Activated naive CD8-positive, alpha-beta T cell (primary cell): Measurements from ENCODE around the gene ABI3BP.
"Not testable (repeated sequence)": the region's sequence is repeated elsewhere in the genome, so short reads cannot be mapped to it uniquely, and the experiment has no call there.

Experiments
- H3K27ac Mint-ChIP-seq: one replicate; pipeline ENCODE4 v1.8.0; 2021; ENCODE audit warnings: mixed read lengths
- H3K27me3 Mint-ChIP-seq: one replicate; pipeline ENCODE4 v1.8.0; 2021; ENCODE audit warnings: mixed read lengths
- H3K36me3 Mint-ChIP-seq: one replicate; pipeline ENCODE4 v1.8.0; 2021; ENCODE audit warnings: mixed read lengths
- H3K4me1 Mint-ChIP-seq: one replicate; pipeline ENCODE4 v1.8.0; 2021; ENCODE audit warnings: low read depth, mixed read lengths
- H3K4me3 Mint-ChIP-seq: one replicate; pipeline ENCODE4 v1.8.0; 2021; ENCODE audit warnings: mild to moderate bottlenecking, mixed read lengths
- H3K9me3 Mint-ChIP-seq: one replicate; pipeline ENCODE4 v1.8.0; 2021; ENCODE audit warnings: low read depth, mixed read lengths

The ABI3BP gene

GRCh38 chr3:100993309-100993708 is at the start of gene ABI3BP:
ABI3BP (minus strand) TSS chr3:100993421; CDS start chr3:100993384, 37 bp downstream.
- Mint-ChIP-seq H3K36me3 (no peaks in the 10 kb centered on the region), H3K27ac (no peak within 1 kb of the TSS), H3K4me1 (peaks cover 2% of the 10 kb centered on the region)

GRCh38 chr3:101039285-101039684 is 46.1 kb upstream of the ABI3BP start:
- H3K9me3 Mint-ChIP-seq: no peaks in the 10 kb centered on the region
- peaks cover 6% of the 10 kb centered on the region for H3K27me3 Mint-ChIP-seq
- no peak overlapping the region for H3K27ac Mint-ChIP-seq
- no peaks in the 10 kb centered on the region for H3K36me3 Mint-ChIP-seq
- no peak overlapping the region for H3K4me3 Mint-ChIP-seq
- H3K4me1 Mint-ChIP-seq: no peaks in the 10 kb centered on the region

More at GRCh38 chr3:100993309-100993708, at the start of gene ABI3BP:
- H3K9me3 Mint-ChIP-seq: no peaks in the 10 kb centered on the region
- H3K4me3 Mint-ChIP-seq: no peak within 1 kb of the TSS
- H3K27me3 Mint-ChIP-seq: peaks cover 7% of the 10 kb centered on the region

GRCh38 chr3:101038880-101039279 is 45.7 kb upstream of the ABI3BP start:
- peaks cover 8% of the 10 kb centered on the region for H3K27me3 Mint-ChIP-seq
- H3K36me3 Mint-ChIP-seq: no peaks in the 10 kb centered on the region
- no peaks in the 10 kb centered on the region for H3K4me1 Mint-ChIP-seq
- no peaks in the 10 kb centered on the region for H3K9me3 Mint-ChIP-seq
- H3K27ac Mint-ChIP-seq: no peak overlapping the region
- H3K4me3 Mint-ChIP-seq: no peak overlapping the region

- no peak overlapping the region for H3K4me3 Mint-ChIP-seq
- no peak overlapping the region for H3K27ac Mint-ChIP-seq
- no peaks in the 10 kb centered on the region for H3K4me1 Mint-ChIP-seq
- H3K36me3 Mint-ChIP-seq: no peaks in the 10 kb centered on the region
- H3K9me3 Mint-ChIP-seq: no peaks in the 10 kb centered on the region
- H3K27me3 Mint-ChIP-seq: peaks cover 9% of the 10 kb centered on the region
Measured at GRCh38 chr3:101038393-101038792, 45.2 kb upstream of the ABI3BP start.

GRCh38 chr3:101037613-101038012 is 44.4 kb upstream of the ABI3BP start:
- H3K27me3 Mint-ChIP-seq: peaks cover 9% of the 10 kb centered on the region
- no peak overlapping the region for H3K4me3 Mint-ChIP-seq
- no peak overlapping the region for H3K27ac Mint-ChIP-seq
- H3K36me3 Mint-ChIP-seq: no peaks in the 10 kb centered on the region
- H3K9me3 Mint-ChIP-seq: no peaks in the 10 kb centered on the region
- no peaks in the 10 kb centered on the region for H3K4me1 Mint-ChIP-seq

- peaks cover 11% of the 10 kb centered on the region for H3K27me3 Mint-ChIP-seq
- H3K27ac Mint-ChIP-seq: no peak overlapping the region
- H3K4me3 Mint-ChIP-seq: no peak overlapping the region
- H3K9me3 Mint-ChIP-seq: no peaks in the 10 kb centered on the region
- H3K4me1 Mint-ChIP-seq: no peaks in the 10 kb centered on the region
- no peaks in the 10 kb centered on the region for H3K36me3 Mint-ChIP-seq
Measured at GRCh38 chr3:101036676-101037075, 43.5 kb upstream of the ABI3BP start.

GRCh38 chr3:101036213-101036618 is 43.0 kb upstream of the ABI3BP start:
- Mint-ChIP-seq H3K27me3 (peaks cover 11% of the 10 kb centered on the region), H3K9me3 (no peaks in the 10 kb centered on the region), H3K4me3 (no peak overlapping the region), H3K4me1 (no peaks in the 10 kb centered on the region), H3K36me3 (no peaks in the 10 kb centered on the region), H3K27ac (no peak overlapping the region)

GRCh38 chr3:101027286-101027685 is 34.1 kb upstream of the ABI3BP start:
- H3K36me3 Mint-ChIP-seq: no peaks in the 10 kb centered on the region
- H3K27me3 Mint-ChIP-seq: peaks cover 10% of the 10 kb centered on the region
- H3K4me3 Mint-ChIP-seq: no peak overlapping the region
- H3K9me3 Mint-ChIP-seq: peaks cover 6% of the 10 kb centered on the region
- no peaks in the 10 kb centered on the region for H3K4me1 Mint-ChIP-seq
- H3K27ac Mint-ChIP-seq: no peak overlapping the region

- no peaks in the 10 kb centered on the region for H3K36me3 Mint-ChIP-seq
- H3K27me3 Mint-ChIP-seq: peaks cover 7% of the 10 kb centered on the region
- no peak overlapping the region for H3K4me3 Mint-ChIP-seq
- no peak overlapping the region for H3K27ac Mint-ChIP-seq
- H3K9me3 Mint-ChIP-seq: peaks cover 6% of the 10 kb centered on the region
- no peaks in the 10 kb centered on the region for H3K4me1 Mint-ChIP-seq
Measured at GRCh38 chr3:101026881-101027280, 33.7 kb upstream of the ABI3BP start.

- Mint-ChIP-seq H3K4me1 (no peaks in the 10 kb centered on the region), H3K9me3 (peaks cover 6% of the 10 kb centered on the region), H3K4me3 (no peak overlapping the region), H3K27me3 (peaks cover 7% of the 10 kb centered on the region), H3K27ac (no peak overlapping the region), H3K36me3 (no peaks in the 10 kb centered on the region)
Measured at GRCh38 chr3:101026244-101026643, 33.0 kb upstream of the ABI3BP start.

- peaks cover 7% of the 10 kb centered on the region for H3K27me3 Mint-ChIP-seq
- H3K9me3 Mint-ChIP-seq: no peaks in the 10 kb centered on the region
- no peaks in the 10 kb centered on the region for H3K4me1 Mint-ChIP-seq
- no peaks in the 10 kb centered on the region for H3K36me3 Mint-ChIP-seq
- no peak overlapping the region for H3K27ac Mint-ChIP-seq
- no peak overlapping the region for H3K4me3 Mint-ChIP-seq
Measured at GRCh38 chr3:101020351-101021015, 27.3 kb upstream of the ABI3BP start.

GRCh38 chr3:101017017-101017416 is 23.8 kb upstream of the ABI3BP start:
- peaks cover 4% of the 10 kb centered on the region for H3K27me3 Mint-ChIP-seq
- H3K36me3 Mint-ChIP-seq: peaks cover 2% of the 10 kb centered on the region
- no peak overlapping the region for H3K27ac Mint-ChIP-seq
- peaks cover 8% of the 10 kb centered on the region for H3K9me3 Mint-ChIP-seq
- no peaks in the 10 kb centered on the region for H3K4me1 Mint-ChIP-seq
- H3K4me3 Mint-ChIP-seq: no peak overlapping the region

- not testable (repeated sequence) for H3K36me3 Mint-ChIP-seq, H3K4me3 Mint-ChIP-seq, H3K4me1 Mint-ChIP-seq, H3K27ac Mint-ChIP-seq, H3K27me3 Mint-ChIP-seq
- H3K9me3 Mint-ChIP-seq: peaks cover 22% of the 10 kb centered on the region
Measured at GRCh38 chr3:101012312-101012711, 19.1 kb upstream of the ABI3BP start.

GRCh38 chr3:101011136-101011535 is 17.9 kb upstream of the ABI3BP start:
- Mint-ChIP-seq H3K4me1 (no peaks in the 10 kb centered on the region), H3K27ac (no peak overlapping the region), H3K36me3 (peaks cover 5% of the 10 kb centered on the region), H3K4me3 (no peak overlapping the region), H3K9me3 (peaks cover 22% of the 10 kb centered on the region), H3K27me3 (peaks cover 9% of the 10 kb centered on the region)

GRCh38 chr3:101010296-101010695 is 17.1 kb upstream of the ABI3BP start:
- H3K4me1 Mint-ChIP-seq: no peaks in the 10 kb centered on the region
- H3K27me3 Mint-ChIP-seq: peaks cover 9% of the 10 kb centered on the region
- H3K9me3 Mint-ChIP-seq: peaks cover 22% of the 10 kb centered on the region
- H3K4me3 Mint-ChIP-seq: no peak overlapping the region
- H3K36me3 Mint-ChIP-seq: peaks cover 5% of the 10 kb centered on the region
- no peak overlapping the region for H3K27ac Mint-ChIP-seq

GRCh38 chr3:101009386-101009785 is 16.2 kb upstream of the ABI3BP start:
- peaks cover 22% of the 10 kb centered on the region for H3K9me3 Mint-ChIP-seq
- peaks cover 9% of the 10 kb centered on the region for H3K27me3 Mint-ChIP-seq
- H3K36me3 Mint-ChIP-seq: peaks cover 5% of the 10 kb centered on the region
- H3K4me3 Mint-ChIP-seq: no peak overlapping the region
- no peaks in the 10 kb centered on the region for H3K4me1 Mint-ChIP-seq
- H3K27ac Mint-ChIP-seq: no peak overlapping the region
